OCI-M1 (cell line): ENCODE measurements around the gene MED12L.

Experiments
- DNase-seq: peaks from one replicate; lab custom pipeline; 2025; lab: John Stamatoyannopoulos, UW

The MED12L gene

GRCh38 chr3:151133917-151134450, 48.5 kb downstream of the MED12L start:
- DNase-seq: no peak

- DNase-seq: peak; percentile 93
These were observed 50.3 kb downstream of the MED12L start for GRCh38 chr3:151135541-151136337.

DNA sequence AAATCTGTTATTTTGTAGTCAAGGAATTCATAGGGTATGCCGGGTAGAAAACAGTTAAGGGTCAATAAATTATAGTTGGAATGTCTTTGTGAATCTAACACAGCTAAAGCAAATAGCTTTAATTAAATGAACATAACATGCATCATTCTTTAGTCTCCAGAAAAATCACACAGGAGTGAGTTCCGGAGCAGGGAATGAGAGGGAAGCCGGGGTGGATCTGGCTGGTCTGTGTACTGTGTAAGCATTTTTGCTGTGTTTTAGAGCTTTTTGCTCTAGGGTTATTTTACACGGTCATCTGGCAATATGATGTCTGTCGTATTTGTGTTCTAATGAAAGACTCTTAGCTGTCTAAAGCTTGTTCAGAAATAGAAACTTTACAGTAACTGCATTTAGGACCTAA, 57.5 kb downstream of the MED12L start:
- DNase-seq: no peak

DNA sequence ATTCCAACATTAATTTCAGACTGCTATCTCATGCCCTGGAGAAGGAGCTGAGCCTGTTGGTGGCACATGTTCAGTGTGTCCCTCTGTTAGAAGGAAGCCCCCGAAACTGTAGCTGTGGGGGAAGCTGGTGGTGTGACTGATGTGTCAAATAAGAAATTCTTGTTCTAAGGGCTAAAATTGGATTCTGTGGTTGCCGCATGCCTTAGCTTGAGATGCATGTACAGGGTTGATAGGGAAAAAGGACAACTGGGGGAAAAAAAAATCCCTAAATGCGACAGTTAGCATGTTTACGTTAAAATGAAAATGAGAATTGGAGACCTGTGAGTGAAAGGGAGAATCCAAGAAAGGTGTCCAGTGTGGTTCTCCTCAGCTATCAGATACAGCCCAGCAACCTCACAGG, 58.6 kb downstream of the MED12L start:
- DNase-seq: no peak

- no peak for DNase-seq
These were observed 59.3 kb downstream of the MED12L start for GRCh38 chr3:151144760-151145159.

- DNase-seq: no peak
These were observed 60.2 kb downstream of the MED12L start for GRCh38 chr3:151145713-151146070.

DNA sequence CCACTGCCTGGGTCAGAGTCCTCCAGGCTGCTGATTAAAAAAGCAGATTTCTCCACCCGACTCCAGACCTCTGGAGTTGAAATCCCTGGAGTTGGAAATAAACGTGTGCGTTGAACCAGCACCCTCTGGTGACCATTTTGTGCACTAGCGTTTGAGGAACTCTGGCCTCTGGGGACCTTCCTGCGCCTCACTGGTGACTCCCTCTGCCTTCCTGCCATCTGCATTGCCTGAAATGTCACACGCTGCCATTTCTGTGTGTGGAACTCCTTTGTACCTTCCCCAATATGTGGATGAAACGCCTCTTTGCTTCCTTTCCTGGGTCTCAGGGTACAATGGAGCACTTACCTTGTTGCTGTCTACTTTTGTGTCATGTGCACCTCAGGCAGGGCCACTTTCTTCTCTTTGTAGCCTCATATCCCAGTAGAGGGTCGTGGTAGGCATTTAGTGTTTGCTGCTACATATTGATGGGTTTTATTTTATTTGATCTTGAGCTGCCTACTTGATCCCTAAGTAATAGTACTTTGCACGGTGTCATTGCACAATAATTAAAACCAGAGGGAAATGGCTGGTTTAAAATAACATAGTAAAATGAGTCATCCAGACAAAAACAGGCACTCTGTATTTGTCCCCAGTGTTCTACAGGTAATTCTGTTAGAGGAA, 60.7 kb downstream of the MED12L start:
- DNase-seq: peak; percentile 73

DNA sequence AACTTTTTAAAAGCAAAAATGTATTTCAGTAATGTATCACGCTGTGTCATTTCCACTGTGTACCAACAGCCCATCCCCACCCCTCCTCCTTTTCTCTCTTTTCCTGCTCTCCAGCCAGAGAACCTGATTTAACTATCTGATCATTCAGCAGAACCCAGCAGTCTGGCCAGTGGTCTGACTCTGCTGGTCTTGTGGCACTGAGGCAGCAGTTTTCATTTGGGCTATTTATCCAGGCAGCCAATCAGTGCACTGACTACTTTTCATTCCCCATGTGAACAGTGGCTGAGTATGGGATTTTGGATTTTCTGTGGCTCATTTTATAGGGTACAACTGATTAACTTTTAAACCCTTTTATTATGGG, 61.2 kb downstream of the MED12L start:
- DNase-seq: no peak

DNA sequence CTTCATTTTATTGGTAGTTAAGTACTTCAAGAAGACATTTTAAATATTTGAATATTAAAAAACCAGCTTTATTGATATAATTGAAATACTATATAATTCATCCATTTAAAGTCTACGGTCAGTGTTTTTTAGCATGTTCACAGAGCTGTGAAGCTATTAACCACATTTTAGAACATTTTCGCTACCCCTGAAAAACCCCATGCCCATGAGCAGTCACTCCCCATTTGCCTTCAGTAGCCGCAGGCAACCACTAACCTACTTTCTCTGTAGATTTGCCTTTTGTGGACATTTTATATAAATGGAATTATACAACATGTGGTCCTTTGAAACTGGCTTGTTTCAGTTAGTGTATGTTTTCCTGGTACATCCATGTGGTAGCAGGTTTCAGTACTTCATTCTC, 61.8 kb downstream of the MED12L start:
- no peak for DNase-seq

- DNase-seq: no peak
These were observed 67.1 kb downstream of the MED12L start for GRCh38 chr3:151152455-151153079.

DNA sequence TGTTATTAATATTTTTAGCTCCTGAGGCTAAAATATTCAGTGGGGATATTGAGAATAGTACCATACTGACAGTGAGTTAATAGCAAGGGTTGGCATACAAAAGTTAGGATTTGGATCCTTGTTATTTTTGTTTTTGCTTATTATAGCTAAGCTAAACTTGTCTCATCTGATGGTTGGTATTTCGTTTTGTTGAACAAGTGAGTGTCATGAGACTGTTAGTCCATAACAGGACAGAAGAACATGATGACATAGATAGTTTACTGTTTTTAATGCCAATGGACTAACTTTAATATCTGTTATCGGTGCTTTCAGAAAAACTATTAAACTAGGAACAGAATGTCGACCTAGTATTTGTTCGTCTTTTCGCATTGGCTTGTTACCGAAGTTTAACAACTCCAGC, 69.1 kb downstream of the MED12L start:
- no peak for DNase-seq

- DNase-seq: no peak
These were observed 70.1 kb downstream of the MED12L start for GRCh38 chr3:151155409-151156128.

GRCh38 chr3:151156618-151157216, 71.3 kb downstream of the MED12L start:
- DNase-seq: peak; percentile 62

GRCh38 chr3:151159806-151160205, 74.3 kb downstream of the MED12L start:
- DNase-seq: no peak

DNA sequence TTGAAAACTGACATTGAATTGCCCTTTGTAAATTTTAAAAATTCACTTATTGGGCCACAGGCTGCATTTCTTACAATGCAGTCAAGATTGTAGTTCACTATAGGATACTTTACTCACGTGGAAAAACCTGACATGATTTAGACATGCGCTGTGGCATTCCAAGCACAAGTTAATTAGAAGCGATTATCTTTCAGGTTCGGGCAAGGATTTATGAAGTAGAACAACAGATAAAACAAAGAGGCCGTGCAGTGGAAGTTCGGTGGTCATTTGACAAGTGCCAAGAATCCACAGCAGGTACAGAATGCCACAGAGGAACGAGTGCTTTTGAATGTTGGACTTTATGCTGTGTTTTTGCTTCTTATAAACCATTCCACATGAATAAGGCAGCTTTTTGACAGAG, 79.8 kb downstream of the MED12L start:
- no peak for DNase-seq

DNA sequence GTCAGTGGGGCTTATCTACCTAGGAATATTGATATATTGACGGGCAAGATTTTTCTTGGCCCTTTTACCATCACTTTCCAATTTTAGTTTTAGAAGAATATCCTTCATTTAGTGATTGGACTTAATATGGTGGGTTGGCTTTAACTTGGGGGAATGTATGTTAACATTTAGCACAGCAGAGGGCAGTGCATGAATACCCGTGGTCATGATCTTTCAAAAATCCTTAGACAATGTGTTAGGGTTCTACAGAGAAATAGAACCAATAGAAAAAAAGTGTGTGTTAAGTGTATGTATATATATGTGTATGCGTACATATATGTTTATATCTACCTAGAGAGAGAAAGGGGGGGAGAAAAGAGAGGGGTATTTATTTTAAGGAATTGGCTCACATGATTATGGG, 80.7 kb downstream of the MED12L start:
- no peak for DNase-seq

- DNase-seq: peak; percentile 64
These were observed 83.0 kb downstream of the MED12L start for GRCh38 chr3:151168269-151169094.

GRCh38 chr3:151169262-151169947, 83.9 kb downstream of the MED12L start:
- DNase-seq: peak; percentile 49

GRCh38 chr3:151169948-151170679, 84.7 kb downstream of the MED12L start:
- peak; percentile 49 for DNase-seq
